VCaP (cell line): ENCODE measurements around the gene IFIT1.
A peak's percentile ranks its signal among the peaks of the same experiment; 100 is the strongest.

Experiments used
- H3K27ac ChIP-seq: fragments of 450-650 bp; 2 replicates; pipeline ENCODE4 v1.5.1; 2017
- TF ChIP-seq, protein P1 (sequence below): fragments of 450-650 bp; conservative IDR thresholded peaks from 2 replicates; pipeline ENCODE4 v1.5.1; 2017; ENCODE audit warnings: mild to moderate bottlenecking, moderate library complexity

The IFIT1 gene

DNA sequence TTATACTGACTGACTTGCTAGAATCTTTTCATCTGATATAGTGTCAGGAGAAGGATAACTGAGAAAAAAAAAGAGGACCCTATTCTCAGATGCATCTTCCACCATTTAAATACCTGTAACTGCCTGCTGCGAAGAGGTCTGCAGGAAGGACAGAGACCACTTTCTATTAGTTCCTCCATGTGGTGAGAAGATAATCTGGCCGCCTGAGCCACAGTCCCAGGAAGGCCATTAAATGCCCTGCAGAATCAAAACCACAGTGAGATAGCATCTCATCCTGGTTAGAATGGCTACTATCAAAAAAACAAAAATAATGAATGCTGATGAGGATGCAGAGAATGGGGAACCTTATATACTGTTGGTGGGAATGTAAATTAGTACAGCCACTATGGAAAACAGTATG lies 34.4 kb upstream of the IFIT1 start:
- H3K27ac ChIP-seq: no peak overlapping the region
- TF ChIP-seq, protein P1, sequence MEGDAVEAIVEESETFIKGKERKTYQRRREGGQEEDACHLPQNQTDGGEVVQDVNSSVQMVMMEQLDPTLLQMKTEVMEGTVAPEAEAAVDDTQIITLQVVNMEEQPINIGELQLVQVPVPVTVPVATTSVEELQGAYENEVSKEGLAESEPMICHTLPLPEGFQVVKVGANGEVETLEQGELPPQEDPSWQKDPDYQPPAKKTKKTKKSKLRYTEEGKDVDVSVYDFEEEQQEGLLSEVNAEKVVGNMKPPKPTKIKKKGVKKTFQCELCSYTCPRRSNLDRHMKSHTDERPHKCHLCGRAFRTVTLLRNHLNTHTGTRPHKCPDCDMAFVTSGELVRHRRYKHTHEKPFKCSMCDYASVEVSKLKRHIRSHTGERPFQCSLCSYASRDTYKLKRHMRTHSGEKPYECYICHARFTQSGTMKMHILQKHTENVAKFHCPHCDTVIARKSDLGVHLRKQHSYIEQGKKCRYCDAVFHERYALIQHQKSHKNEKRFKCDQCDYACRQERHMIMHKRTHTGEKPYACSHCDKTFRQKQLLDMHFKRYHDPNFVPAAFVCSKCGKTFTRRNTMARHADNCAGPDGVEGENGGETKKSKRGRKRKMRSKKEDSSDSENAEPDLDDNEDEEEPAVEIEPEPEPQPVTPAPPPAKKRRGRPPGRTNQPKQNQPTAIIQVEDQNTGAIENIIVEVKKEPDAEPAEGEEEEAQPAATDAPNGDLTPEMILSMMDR: no peak

DNA sequence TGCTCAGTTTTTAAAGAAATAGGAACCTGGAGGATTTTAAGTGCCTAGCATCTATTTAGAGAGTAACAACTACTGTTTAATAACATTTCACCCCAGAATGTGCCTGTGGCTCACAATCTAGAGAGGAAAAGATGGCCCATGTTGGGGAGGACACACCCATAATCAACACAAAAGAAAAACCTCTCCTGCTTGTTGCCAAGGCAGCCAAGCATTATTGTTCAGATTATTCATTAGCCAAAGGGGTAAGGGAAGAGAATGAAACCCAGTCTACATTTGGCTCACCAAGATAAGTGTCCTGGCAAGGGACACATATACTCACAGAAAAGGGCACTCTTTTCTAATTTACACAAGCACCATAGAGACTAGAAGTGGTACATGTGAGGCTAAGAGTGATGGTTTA lies 32.3 kb upstream of the IFIT1 start:
- TF ChIP-seq, protein P1: no peak
- no peak overlapping the region for H3K27ac ChIP-seq

DNA sequence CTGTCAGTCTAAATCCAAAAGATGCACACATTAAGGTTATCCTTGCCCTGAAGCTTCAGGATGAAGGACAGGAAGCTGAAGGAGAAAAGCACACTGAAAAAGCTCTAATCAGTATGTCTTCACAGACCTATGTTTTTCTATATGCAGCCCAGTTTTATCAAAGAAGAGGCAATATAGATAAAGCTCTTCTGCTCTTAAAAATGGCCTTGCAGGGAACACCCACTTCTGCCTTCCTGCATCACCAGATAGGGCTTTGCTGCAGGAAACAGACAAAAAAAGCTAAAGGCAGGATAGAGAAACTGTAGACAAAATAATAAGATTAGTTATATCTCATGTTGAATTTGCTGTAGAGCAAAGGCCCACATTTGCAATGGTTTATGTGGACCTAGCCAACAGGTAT lies 29.5 kb upstream of the IFIT1 start:
- TF ChIP-seq, protein P1: no peak
- no peak overlapping the region for H3K27ac ChIP-seq

DNA sequence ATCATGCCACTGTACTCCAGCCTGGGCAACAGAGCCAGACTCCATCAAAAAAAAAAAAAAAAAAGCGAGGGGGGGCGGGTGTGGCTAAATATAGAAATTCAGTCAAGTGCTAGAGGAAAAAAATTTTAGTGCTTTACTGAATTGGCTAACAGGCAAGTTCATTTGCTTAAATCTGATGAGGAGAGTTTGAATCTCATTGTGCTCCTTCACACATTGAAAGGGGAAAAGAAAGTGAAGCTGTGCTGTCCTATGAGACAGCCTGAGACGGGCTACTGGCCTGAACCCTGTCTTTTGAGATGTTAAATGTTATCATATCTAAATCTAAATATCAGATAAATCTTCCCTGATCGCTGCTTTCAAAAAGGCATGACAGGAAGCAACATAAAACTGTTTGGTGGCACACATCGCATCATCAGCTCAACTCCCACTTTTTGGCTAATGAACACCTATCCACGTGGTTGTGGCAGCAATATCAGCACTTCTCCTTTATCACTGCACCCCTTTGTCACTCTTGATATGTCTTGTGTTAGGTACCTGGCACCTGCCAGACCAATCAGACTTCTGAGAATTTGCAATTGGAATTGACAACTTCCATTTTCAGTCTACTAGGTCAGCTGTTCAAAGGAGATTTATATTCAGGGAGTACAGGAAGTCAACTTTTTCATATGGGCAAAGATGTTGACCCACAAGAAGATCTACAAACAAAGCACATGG lies 28.5 kb upstream of the IFIT1 start:
- no peak overlapping the region for H3K27ac ChIP-seq
- TF ChIP-seq, protein P1: no peak

DNA sequence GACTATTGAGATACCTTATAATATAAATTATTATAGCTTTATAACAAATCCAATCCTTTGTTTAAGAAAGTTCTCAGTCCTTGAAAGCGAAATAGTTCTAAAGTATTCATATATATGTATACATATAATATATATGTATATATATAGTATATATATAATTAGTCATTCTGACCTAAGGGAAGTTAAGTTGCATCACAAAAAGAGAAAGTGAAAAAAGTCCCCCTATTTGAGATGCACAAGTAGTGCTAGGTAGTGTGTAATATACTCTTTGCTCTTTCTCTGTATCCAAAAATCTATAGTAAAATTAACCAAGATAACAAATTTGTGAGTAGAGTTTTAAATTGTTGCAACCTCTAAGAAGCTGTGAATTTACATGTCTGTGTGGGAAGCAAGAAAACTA lies 27.9 kb upstream of the IFIT1 start:
- peak overlapping the region; percentile 25 for H3K27ac ChIP-seq
- TF ChIP-seq, protein P1: no peak

DNA sequence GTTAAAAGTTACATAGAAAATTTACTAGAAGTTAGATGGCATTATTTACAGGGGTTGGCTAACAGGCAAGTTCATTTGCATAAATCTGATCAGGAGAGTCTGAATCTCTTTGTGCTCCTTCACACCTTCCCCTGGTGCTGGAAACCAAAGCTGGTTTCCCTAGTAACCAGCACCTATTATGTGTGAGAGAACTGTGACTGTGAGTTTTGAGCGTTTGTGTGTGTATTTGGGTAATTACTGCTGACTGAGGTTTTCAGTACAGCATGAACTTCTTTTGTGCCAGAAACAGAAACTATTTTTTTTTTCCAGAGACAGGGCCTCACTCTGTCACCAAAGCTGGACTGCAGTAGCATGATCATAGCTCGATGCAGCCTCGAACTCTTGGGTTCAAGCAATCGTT lies 24.9 kb upstream of the IFIT1 start:
- H3K27ac ChIP-seq: no peak overlapping the region
- TF ChIP-seq, protein P1: no peak

DNA sequence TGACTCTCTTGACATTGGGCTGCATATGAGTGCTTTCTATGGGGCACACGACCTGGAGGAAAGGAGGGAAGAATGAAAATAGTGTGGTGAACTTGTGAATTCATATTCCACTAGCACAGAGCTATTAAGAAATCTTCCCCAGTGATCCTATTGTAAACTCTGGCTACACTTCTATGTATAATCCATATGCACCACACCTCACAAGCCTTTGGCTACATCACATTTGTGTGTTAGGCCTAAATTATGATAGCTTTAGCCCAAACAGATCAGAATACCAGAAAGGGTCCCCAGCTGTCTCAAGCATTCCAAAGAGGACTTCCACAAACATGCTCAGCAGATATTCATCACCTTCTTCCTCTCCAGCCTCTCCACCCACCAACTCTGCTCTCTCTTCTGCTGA lies 24.3 kb upstream of the IFIT1 start:
- TF ChIP-seq, protein P1: no peak
- no peak overlapping the region for H3K27ac ChIP-seq
